Lung (tissue), 12 donors: ENCODE results near the gene IQCE. TPM values are rescaled to one million over a fixed set of nuclear protein-coding genes. Genes with fewer than 3 reads are reported as not detected.
"Not testable (repeated sequence)": the region's sequence is repeated elsewhere in the genome, so short reads cannot be mapped to it uniquely, and the experiment has no call there.

Experiments used
- ATAC-seq: fragments of 200-7000 bp; cut with Tn5 transposase; one replicate; pipeline ENCODE4 v1.9.1; 2020; ENCODE audit warnings: moderate number of reproducible peaks; ENCODE audit not compliant: insufficient read depth, low FRiP score
- DNase-seq, 3 donors: peaks; one replicate each; pipeline ENCODE4 v3.0.0-alpha.2; 2013 to 2017
- H3K27ac ChIP-seq, 2 donors: one replicate each; pipeline ENCODE4 v1.5.1; 2013; ENCODE audit warnings: mild to moderate bottlenecking in 2 of 2, moderate library complexity in 2 of 2, control low read depth in 1 of 2, inconsistent platforms in 1 of 2, low read depth in 1 of 2, low read length in 1 of 2
- H3K27me3 ChIP-seq, 3 donors: one replicate each; pipeline ENCODE4 v1.5.1; 2013; ENCODE audit warnings: low read length in 2 of 3; ENCODE audit not compliant: control insufficient read depth in 3 of 3, insufficient read depth in 3 of 3
- H3K36me3 ChIP-seq, 4 donors: one replicate each; pipeline ENCODE4 v1.5.1; 2013; ENCODE audit warnings: low read length in 4 of 4, mild to moderate bottlenecking in 1 of 4, moderate library complexity in 1 of 4; ENCODE audit not compliant: control insufficient read depth in 4 of 4, insufficient read depth in 4 of 4
- H3K4me1 ChIP-seq, 5 donors: one replicate each; pipeline ENCODE4 v1.5.1; 2013; ENCODE audit warnings: low read length in 5 of 5, mild to moderate bottlenecking in 2 of 5, moderate library complexity in 1 of 5; ENCODE audit not compliant: control insufficient read depth in 5 of 5, insufficient read depth in 5 of 5
- H3K4me3 ChIP-seq: one replicate; pipeline ENCODE4 v1.5.1; 2013; ENCODE audit warnings: mild to moderate bottlenecking, control low read depth, moderate library complexity
- H3K9ac ChIP-seq, 2 donors: one replicate each; pipeline ENCODE4 v1.5.1; 2013; ENCODE audit warnings: low read length in 2 of 2, control low read depth in 1 of 2; ENCODE audit not compliant: insufficient read depth in 1 of 2
- H3K9me3 ChIP-seq, 4 donors: one replicate each; pipeline ENCODE4 v1.5.1; 2013; ENCODE audit warnings: low read length in 3 of 4, mild to moderate bottlenecking in 1 of 4, moderate library complexity in 1 of 4; ENCODE audit not compliant: control insufficient read depth in 4 of 4, insufficient read depth in 3 of 4
- WGBS, 2 donors: extraction: QIAGEN DNeasy Blood & Tissue Kit; methylation state at CpG; one replicate each; pipeline ENCODE4 v1.1.7; 2013; 5-methylcytosine and 5-hydroxymethylcytosine counted together
- polyA plus RNA-seq, 2 donors: library from polyadenylated mRNA; stranded (reverse); fragments of 200-250 nt; gene quantifications; one replicate each; pipeline ENCODE4 v1.2.1, GENCODE V29; 2013
- total RNA-seq, 2 donors: library from RNA; depleted of rRNA in 1 of 2; stranded (reverse); fragments of >200 nt in 1 of 2; gene quantifications; one replicate each; pipeline ENCODE4 v1.2.1, GENCODE V29; 2014 to 2021
- TF ChIP-seq, protein P1 (sequence below): IDR thresholded peaks from 2 replicates; pipeline ENCODE4 v1.5.1; 2012; ENCODE audit warnings: mild to moderate bottlenecking; ENCODE audit errors: control extremely low read depth, extremely low read depth
- donor health status: control.
- donor health status: control.
- donor health status: Bipolar disorder and iron deficiency.
- donor health status: healthy.
- donor health status: DM: yes; HTN: yes; CAD: no.

IQCE gene
- total and polyA plus RNA-seq, 4 donors: 8.1 to 29.0 (median 16.0) TPM

DNA sequence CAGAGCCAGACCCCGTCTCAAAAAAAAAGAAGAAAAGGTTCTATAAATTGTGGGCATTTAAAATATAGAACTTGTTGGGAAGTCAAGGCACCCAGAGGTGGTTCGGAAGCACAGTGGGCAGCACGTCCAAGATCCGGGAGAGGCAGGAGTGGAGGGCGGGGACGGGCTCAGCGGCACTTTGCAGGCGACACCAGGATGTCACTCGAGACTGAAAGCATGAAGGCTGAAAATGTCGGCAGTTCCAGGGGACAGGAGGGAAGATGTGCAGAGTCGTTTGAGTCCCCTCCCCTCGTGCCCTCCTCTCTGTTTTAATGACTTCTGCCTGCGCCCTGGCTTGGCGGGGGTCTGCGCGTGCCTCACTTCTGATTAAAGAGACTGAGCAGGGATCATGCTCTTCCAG is 30.6 kb downstream of the IQCE start:
- WGBS, 2 donors: 94% methylated on average over 16 of the region's 16 CpGs
- Histone ChIP-seq H3K4me1 (no peaks in the 10 kb centered on the region), H3K4me3 (no peak overlapping the region), H3K9ac (no peak overlapping the region), H3K27me3 (no peaks in the 10 kb centered on the region), H3K9me3 (peaks cover 0 to 4% (median 0%) of the 10 kb centered on the region in 4 donors), H3K36me3 (peaks cover 2 to 44% (median 14%) of the 10 kb centered on the region in 4 donors), H3K27ac (no peak overlapping the region)
- TF ChIP-seq, protein P1, sequence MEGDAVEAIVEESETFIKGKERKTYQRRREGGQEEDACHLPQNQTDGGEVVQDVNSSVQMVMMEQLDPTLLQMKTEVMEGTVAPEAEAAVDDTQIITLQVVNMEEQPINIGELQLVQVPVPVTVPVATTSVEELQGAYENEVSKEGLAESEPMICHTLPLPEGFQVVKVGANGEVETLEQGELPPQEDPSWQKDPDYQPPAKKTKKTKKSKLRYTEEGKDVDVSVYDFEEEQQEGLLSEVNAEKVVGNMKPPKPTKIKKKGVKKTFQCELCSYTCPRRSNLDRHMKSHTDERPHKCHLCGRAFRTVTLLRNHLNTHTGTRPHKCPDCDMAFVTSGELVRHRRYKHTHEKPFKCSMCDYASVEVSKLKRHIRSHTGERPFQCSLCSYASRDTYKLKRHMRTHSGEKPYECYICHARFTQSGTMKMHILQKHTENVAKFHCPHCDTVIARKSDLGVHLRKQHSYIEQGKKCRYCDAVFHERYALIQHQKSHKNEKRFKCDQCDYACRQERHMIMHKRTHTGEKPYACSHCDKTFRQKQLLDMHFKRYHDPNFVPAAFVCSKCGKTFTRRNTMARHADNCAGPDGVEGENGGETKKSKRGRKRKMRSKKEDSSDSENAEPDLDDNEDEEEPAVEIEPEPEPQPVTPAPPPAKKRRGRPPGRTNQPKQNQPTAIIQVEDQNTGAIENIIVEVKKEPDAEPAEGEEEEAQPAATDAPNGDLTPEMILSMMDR: no peak
- ATAC-seq (no peak), DNase-seq (no peak)

DNA sequence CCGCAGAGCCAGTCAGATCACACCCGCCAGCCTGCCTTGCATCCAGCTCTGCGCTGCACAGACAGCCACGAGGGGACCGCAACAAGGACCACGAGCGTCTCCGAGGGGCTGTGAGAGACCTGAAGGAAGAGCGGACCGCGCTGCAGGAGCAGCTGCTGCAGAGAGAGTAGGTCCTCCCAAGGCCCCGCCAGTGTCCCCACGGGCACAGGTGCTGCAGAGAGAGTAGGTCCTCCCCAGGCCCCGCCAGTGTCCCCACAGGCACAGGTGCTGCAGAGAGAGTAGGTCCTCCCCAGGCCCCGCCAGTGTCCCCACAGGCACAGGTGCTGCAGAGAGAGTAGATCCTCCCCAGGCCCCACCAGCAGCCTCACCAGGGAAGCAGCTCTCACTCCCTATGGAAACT is 31.2 kb downstream of the IQCE start:
- not testable (repeated sequence) for H3K9me3 ChIP-seq, ATAC-seq, DNase-seq, H3K27ac ChIP-seq, H3K4me3 ChIP-seq, H3K27me3 ChIP-seq, H3K9ac ChIP-seq, H3K4me1 ChIP-seq
- WGBS, 2 donors: 95% methylated on average over 15 of the region's 15 CpGs
- H3K36me3 ChIP-seq: peaks cover 2 to 44% (median 15%) of the 10 kb centered on the region in 4 donors

DNA sequence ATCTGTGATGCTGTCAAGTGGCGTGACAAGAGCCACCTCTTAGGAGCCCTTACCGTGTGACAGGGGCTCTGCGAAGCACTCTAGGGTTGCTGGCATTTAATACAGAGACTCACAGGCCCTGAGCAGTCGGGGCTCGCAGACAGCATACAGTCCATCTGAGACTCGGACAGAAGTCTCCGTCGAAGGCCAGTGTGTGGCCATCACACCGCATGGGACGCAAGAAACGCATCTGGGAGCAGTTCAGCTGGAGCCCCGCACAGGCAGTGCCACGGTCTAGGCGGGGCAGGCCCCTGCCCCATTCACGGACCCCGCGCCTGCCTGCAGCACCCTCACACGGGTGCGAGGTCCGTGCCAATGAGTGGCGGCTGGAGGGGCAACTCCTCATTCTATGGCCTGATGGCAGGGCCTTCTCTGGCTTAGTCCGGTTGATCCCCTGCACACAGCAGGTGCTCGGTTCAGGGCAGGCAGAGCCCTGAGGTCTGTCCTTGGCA is 33.6 kb downstream of the IQCE start:
- Histone ChIP-seq H3K27ac (no peak overlapping the region), H3K36me3 (peaks cover 0 to 42% (median 13%) of the 10 kb centered on the region in 4 donors), H3K4me1 (no peaks in the 10 kb centered on the region), H3K9me3 (no peaks in the 10 kb centered on the region), H3K9ac (no peak overlapping the region), H3K4me3 (no peak overlapping the region), H3K27me3 (no peaks in the 10 kb centered on the region)
- WGBS, 2 donors: 96% methylated on average over 23 of the region's 23 CpGs
- TF ChIP-seq, protein P1: no peak
- ATAC-seq (no peak), DNase-seq (no peak)

DNA sequence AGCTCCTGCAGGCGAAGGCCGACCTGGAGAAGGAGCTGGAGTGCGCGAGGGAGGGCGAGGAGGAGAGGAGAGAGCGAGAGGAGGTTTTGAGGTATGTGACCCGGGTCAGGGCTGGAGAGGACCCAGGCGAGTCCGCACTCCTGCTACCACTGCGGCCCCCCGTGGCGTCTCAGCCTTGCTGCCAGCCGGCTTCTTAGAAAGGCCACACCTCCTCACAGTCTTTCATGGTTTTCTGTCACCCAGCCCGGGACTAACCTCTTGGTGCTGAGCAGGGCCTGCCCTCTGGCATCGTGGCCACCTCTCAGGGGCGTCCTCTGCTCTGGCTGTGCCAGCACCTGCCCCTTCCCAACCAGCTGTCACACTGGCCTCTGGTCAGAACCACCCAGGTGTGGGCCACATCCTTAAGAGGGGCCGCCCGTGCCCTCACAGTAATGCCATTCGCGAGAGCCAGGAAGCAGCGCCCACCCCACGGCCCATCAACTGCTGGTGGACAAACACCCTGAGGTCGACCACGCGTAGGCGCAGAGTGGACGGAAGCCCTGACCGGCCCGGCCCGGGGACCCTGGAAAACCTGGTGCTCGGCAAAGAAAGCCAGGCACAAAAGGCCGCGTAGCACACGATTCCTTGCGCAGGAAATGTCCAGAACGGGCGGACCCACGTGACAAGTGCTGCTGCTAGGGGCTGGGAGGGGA is 34.4 kb downstream of the IQCE start:
- Histone ChIP-seq H3K36me3 (peaks cover 0 to 38% (median 12%) of the 10 kb centered on the region in 4 donors), H3K9me3 (no peaks in the 10 kb centered on the region), H3K27ac (no peak overlapping the region), H3K4me1 (no peaks in the 10 kb centered on the region), H3K27me3 (no peaks in the 10 kb centered on the region), H3K4me3 (no peak overlapping the region), H3K9ac (no peak overlapping the region)
- ATAC-seq: no peak
- TF ChIP-seq, protein P1: no peak
- WGBS, 2 donors: 96% methylated on average over 37 to 38 of the region's 38 CpGs
- no peak for DNase-seq
